CD4-positive, alpha-beta T cell treated with Interleukin-21 for 1 hour (primary cell): Measurements from ENCODE around the gene PHF13.
A peak's percentile ranks its signal among the peaks of the same experiment; 100 is the strongest.

ENCODE experiments used
- DNase-seq: peaks from one replicate; pipeline ENCODE4 v3.0.0-alpha.2; 2020

The PHF13 gene

GRCh38 chr1:6613361-6614018 is at the start of gene PHF13:
Gene PHF13, plus strand, starts transcription at chr1:6613731. Its CDS starts 336 bp downstream, at chr1:6614067.
- peak; percentile 99 for DNase-seq

- no peak for DNase-seq
Observed at GRCh38 chr1:6569033-6569432, 44.5 kb upstream of the PHF13 start.

DNA sequence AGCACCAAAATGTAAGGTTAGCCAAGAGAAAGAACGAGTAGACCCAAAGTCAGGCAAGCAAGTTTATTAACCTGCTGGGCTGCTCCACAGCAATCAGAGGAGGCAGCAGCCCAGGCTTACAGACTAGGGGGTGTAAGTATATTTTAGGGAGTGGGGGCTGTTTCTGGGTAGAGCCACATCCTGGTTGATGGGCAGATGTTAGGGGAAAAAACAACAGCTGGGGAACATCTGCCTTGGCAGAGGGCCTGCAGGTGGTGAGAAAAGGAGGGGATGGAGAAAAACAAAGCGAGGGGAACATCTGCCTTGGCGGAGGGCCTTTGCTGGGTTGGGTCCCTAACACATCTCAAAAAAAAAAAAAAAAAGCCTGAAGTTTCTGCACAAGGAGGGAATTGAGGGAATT is 43.4 kb upstream of the PHF13 start:
- no peak for DNase-seq

GRCh38 chr1:6570987-6571386 is 42.5 kb upstream of the PHF13 start:
- no peak for DNase-seq

- no peak for DNase-seq
Observed at GRCh38 chr1:6572653-6573383, 40.7 kb upstream of the PHF13 start.

GRCh38 chr1:6574025-6574620 is 39.4 kb upstream of the PHF13 start:
- no peak for DNase-seq

- no peak for DNase-seq
Observed at GRCh38 chr1:6574818-6575217, 38.7 kb upstream of the PHF13 start.

- no peak for DNase-seq
Observed at GRCh38 chr1:6577831-6578525, 35.6 kb upstream of the PHF13 start.

- no peak for DNase-seq
Observed at GRCh38 chr1:6578624-6579373, 34.7 kb upstream of the PHF13 start.

- peak; percentile 97 for DNase-seq
Observed at GRCh38 chr1:6579374-6580118, 34.0 kb upstream of the PHF13 start, which contains the start of gene ZBTB48. Gene ZBTB48, plus strand, starts transcription at chr1:6579994. Its CDS starts 616 bp downstream, at chr1:6580610.

DNA sequence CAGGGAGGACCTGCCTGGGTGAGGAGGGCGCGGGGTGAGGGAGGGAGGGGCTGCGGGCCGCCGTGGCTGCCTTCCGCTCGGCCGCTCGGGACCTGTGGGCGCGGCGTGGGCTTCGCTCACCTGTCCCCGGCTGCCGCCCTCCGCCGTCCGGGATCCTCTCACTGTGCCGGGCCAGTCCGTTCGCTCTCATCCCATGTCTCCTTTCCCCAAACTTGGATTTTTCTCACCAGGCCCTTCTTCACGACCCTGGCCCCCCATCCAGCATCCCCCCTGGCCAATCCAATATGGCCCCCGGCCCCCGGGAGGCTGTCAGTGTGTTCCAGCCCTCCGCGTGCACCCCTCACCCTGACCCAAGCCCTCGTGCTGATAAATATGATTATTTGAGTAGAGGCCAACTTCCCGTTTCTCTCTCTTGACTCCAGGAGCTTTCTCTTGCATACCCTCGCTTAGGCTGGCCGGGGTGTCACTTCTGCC is 33.4 kb upstream of the PHF13 start:
- peak; percentile 17 for DNase-seq

DNA sequence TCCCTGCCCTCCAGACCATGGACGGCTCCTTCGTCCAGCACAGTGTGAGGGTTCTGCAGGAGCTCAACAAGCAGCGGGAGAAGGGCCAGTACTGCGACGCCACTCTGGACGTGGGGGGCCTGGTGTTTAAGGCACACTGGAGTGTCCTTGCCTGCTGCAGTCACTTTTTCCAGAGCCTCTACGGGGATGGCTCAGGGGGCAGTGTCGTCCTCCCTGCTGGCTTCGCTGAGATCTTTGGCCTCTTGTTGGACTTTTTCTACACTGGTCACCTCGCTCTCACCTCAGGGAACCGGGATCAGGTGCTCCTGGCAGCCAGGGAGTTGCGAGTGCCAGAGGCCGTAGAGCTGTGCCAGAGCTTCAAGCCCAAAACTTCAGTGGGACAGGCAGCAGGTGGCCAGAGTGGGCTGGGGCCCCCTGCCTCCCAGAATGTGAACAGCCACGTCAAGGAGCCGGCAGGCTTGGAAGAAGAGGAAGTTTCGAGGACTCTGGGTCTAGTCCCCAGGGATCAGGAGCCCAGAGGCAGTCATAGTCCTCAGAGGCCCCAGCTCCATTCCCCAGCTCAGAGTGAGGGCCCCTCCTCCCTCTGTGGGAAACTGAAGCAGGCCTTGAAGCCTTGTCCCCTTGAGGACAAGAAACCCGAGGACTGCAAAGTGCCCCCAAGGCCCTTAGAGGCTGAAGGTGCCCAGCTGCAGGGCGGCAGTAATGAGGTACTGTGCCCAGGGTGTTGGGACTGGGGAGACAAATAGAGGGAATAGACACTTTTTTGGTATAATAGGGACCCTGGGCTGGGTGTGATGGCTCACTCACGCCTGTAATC is 32.7 kb upstream of the PHF13 start:
- no peak for DNase-seq

GRCh38 chr1:6581561-6582305 is 31.8 kb upstream of the PHF13 start:
- DNase-seq: no peak

GRCh38 chr1:6582370-6582769 is 31.2 kb upstream of the PHF13 start:
- no peak for DNase-seq

DNA sequence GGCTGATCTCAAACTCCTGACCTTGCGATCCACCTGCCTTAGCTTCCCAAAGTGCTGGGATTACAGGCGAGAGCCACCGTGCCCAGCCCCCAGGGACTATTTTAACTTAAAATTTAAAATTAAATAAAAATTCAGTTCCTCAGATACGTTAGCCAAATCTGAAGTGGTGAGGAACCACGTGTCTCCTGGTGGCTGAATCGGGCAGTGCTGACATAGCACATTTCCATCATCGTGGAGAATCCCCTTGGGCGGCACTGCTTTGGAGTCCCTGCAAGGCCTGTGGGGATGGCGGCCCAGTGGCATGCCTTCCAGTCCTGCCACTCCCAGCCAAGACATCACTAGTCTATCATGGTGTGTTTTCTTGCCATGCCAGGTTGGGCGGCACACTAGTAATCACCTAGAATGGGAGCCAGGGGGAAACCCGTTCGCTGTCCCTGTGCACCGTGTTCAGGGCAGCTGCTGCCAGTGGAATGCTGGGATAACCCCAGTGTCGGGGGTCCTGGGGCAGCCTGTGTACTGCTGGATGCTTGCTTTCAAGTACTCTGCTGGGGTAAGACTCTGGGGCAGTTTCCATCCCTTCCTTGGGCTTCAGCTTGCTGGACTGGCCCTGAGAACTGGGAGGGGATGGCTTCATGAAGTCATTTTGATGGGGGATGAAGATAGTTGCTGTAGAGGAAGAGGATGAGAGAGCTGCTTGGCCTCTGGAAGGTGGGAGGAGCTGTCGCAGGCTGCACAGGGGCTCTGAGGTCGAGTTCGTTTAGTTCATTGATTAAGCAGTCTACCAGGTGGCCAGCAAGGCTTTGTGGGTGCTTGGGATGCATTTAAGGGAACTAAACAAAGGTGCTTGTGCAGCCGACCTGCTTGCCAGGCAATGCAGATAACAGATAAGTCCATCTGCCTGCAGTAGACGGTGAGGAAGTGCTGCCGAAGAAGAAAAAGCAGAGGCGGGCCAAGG is 29.1 kb upstream of the PHF13 start:
- DNase-seq: no peak

DNA sequence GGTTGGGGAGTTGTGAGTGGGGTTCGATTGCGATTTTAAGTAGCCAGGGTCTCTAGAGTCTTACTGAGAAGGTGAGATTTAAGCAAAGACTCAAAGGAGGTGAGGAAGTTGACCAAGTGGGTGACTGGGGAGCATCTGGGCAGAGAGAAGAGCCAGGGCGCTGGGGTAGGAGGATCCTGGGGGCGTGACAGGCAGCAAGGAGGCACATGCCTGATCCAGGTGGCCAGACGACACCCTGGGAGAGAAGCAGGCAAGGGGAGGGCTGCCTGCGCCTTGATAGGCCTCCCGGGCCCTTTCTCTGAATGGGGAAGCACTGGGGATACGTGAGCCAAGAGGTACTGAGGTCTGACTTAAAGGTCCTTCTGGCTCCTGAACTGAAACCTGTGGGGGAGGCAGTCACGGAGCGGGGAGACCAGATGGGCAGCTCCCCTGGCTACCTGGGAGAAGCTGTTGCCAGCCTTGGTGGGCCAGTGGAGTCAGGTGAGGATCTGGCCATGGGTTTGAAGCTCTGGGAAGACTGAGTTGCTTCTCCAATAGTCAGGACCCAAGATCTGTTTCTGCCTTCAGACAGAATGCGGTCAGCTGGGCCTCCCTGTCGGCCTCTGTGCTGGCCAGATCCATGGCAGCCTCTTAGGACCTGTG is 28.3 kb upstream of the PHF13 start:
- no peak for DNase-seq

GRCh38 chr1:6585841-6586240 is 27.7 kb upstream of the PHF13 start:
- no peak for DNase-seq

GRCh38 chr1:6586404-6586816 is 27.1 kb upstream of the PHF13 start:
- DNase-seq: no peak
